Mammary epithelial cell (primary cell): ENCODE measurements around the gene ANP32E.

ENCODE experiments used
- CTCF ChIP-seq, 2 donors: IDR thresholded peaks in 1 of 2; conservative IDR thresholded peaks in 1 of 2; 2 replicates each; pipeline ENCODE4 v1.5.1; 2011 to 2012; ENCODE audit warnings: inconsistent platforms in 2 of 2, low read length in 2 of 2, mild to moderate bottlenecking in 2 of 2, control low read depth in 1 of 2, low read depth in 1 of 2; ENCODE audit not compliant: insufficient read depth in 1 of 2; ENCODE audit errors: extremely low read depth in 1 of 2
- EZH2 ChIP-seq: IDR thresholded peaks from 2 replicates; pipeline ENCODE4 v1.6.1; 2012; ENCODE audit warnings: low read length, inconsistent platforms, borderline replicate concordance

GRCh38 chr1:150236614-150237100 lies 745 bp upstream of the ANP32E start:
- no peak for TF ChIP-seq CTCF (conservative IDR thresholded peaks at IDR 0.05 in 1 of 2, IDR thresholded peaks at IDR 0.05 in 1 of 2; ENCODE audit: extremely low read depth in 1 of 2, insufficient read depth in 1 of 2, low read depth in 1 of 2, low read length in 2 of 2)
- TF ChIP-seq EZH2: no peak
